ENCODE data around the gene EHD2. TPM values are rescaled to one million over a fixed set of nuclear protein-coding genes. Genes with fewer than 3 reads are reported as not detected.
A peak's percentile ranks its signal among the peaks of the same experiment; 100 is the strongest.
"Not testable (repeated sequence)": the region's sequence is repeated elsewhere in the genome, so short reads cannot be mapped to it uniquely, and the experiment has no call there.

EHD2 gene, protein sequence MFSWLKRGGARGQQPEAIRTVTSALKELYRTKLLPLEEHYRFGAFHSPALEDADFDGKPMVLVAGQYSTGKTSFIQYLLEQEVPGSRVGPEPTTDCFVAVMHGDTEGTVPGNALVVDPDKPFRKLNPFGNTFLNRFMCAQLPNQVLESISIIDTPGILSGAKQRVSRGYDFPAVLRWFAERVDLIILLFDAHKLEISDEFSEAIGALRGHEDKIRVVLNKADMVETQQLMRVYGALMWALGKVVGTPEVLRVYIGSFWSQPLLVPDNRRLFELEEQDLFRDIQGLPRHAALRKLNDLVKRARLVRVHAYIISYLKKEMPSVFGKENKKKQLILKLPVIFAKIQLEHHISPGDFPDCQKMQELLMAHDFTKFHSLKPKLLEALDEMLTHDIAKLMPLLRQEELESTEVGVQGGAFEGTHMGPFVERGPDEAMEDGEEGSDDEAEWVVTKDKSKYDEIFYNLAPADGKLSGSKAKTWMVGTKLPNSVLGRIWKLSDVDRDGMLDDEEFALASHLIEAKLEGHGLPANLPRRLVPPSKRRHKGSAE
- under 1 TPM; 0.26 to 0.66 (median 0.43) TPM for total RNA-seq

GRCh38 chr19:47713046-47714021 is at the start of gene EHD2:
EHD2 (plus strand) TSS chr19:47713422; CDS start chr19:47716613, 3,191 bp downstream.
- peak; percentile 32 for DNase-seq
- Mint-ChIP-seq H3K4me1 (ENCODE audit: low read depth) (peaks cover 2% of the 10 kb centered on the region), H3K36me3 (ENCODE audit: insufficient read depth) (no peaks in the 10 kb centered on the region), H3K9me3 (peaks cover 5% of the 10 kb centered on the region), H3K27me3 (ENCODE audit: low read depth) (peaks cover 43% of the 10 kb centered on the region), H3K4me3 (no peak within 1 kb of the TSS)
- peak; percentile 82 to 83 for ATAC-seq

DNA sequence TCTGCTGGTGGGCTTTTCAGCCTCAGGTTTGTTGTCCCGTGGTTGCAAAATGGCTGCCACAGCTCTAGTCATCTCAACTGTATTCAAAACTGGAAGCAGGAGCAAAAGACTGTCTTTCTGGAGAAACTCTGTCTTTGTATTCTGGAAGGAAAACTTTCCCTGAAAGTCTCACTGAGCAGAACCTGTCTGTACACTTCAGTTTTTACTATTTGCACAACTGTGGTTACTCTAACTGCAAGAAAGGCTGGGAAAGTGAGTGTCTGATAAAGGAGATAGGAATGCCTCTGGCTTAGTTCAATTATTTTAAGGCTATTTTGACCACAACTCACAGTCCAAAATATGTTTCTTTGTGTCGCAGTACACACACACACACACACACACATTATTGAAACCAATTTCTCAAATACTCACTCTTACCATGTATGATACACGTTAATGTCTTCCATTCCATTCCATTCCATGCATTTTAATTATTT is 49.7 kb upstream of the EHD2 start:
- H3K4me3 Mint-ChIP-seq = no peak overlapping the region
- no peaks in the 10 kb centered on the region for H3K27me3 Mint-ChIP-seq (ENCODE audit: low read depth)
- H3K36me3 Mint-ChIP-seq (ENCODE audit: insufficient read depth) = peaks cover 2% of the 10 kb centered on the region
- no peaks in the 10 kb centered on the region for H3K9me3 Mint-ChIP-seq
- H3K4me1 Mint-ChIP-seq (ENCODE audit: low read depth) = no peaks in the 10 kb centered on the region
- ATAC-seq = no peak
- DNase-seq = no peak

DNA sequence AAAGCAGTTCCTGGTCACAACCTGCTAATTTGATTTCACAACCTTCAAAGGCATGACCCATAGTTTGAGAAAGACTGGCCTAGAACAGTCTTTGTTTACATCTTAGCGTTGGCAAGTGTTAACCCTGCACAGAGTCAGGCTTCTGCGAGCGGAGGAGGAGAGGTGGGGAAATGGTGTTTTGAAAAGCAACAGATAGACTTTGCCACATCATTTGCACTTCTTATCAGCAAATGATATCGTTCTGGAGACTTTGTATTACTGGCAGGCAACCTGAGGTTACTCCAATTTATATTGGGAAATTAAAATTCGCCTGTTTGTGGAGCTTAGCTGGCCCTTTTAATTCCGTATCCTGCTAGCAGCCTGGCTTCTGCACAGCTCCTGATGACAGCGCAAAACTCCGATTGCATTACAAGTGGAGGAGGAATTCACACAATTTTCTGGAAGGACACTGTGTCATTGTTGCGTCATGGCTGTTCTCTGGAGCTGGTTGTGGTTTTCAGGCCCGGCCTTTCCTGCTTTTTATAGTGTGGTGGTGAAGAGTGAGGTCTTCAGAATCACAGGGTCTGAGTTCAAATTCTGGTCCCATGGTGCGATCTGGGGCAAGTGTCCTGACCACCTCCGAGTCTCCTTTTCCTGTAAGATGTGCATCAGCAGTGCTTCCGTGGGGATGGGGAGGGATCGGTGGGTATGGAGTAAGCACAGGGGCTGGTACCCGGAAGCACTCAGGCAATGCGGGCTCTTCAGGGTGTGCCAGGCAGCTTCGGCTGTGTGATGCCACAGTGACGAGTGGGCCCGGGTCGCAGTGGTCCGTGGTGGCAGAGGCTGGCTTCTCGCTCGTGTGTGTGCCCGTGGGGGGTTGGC is 49.1 kb upstream of the EHD2 start:
- Mint-ChIP-seq H3K36me3 (ENCODE audit: insufficient read depth) (peaks cover 2% of the 10 kb centered on the region), H3K27me3 (ENCODE audit: low read depth) (no peaks in the 10 kb centered on the region), H3K4me1 (ENCODE audit: low read depth) (no peaks in the 10 kb centered on the region), H3K9me3 (no peaks in the 10 kb centered on the region), H3K4me3 (no peak overlapping the region)
- DNase-seq = no peak
- ATAC-seq = no peak

DNA sequence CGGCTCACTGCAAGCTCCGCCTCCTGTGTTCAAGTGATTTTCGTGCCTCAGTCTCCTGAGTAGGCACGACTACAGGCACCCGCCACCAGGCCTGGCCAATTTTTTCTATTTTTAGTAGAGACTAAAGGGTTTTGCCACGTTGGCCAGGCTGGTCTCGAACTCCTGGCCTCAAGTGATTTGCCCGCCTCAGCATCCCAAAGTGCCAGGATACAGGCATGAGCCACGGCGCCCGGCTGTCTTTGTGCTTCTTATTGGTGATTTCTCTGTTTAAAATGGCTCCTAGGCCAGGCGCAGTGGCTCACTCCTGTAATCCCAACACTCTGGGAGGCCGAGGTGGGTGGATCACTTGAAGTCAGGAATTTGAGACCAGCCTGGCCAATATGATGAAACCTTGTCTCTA is 44.7 kb upstream of the EHD2 start:
- not testable (repeated sequence) for H3K9me3 Mint-ChIP-seq; H3K4me1 Mint-ChIP-seq (ENCODE audit: low read depth); H3K4me3 Mint-ChIP-seq; H3K36me3 Mint-ChIP-seq (ENCODE audit: insufficient read depth); ATAC-seq; H3K27me3 Mint-ChIP-seq (ENCODE audit: low read depth); DNase-seq

DNA sequence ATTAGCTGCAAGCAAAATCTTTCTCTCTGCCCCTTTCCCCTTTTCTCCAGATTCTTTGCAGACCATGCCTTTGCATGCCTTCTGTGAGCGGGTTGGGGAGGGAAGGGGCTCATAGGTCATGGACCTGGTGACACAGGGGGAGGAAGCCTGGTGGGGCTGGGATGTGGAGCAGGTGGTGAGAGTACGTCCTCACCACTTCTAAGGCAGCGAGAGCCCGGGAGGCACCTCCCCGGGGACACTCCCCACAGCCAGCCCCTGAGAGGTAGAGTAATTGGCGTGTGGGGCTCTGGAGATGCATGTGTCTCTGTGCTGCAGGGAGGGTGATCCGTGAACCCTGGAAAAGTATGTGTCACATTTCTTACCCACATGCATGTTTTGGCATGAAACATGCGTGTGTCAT is 42.5 kb upstream of the EHD2 start:
- no peaks in the 10 kb centered on the region for H3K9me3 Mint-ChIP-seq
- H3K4me3 Mint-ChIP-seq = no peak overlapping the region
- peaks cover 2% of the 10 kb centered on the region for H3K4me1 Mint-ChIP-seq (ENCODE audit: low read depth)
- peaks cover 16% of the 10 kb centered on the region for H3K36me3 Mint-ChIP-seq (ENCODE audit: insufficient read depth)
- no peak for DNase-seq
- ATAC-seq = no peak
- no peaks in the 10 kb centered on the region for H3K27me3 Mint-ChIP-seq (ENCODE audit: low read depth)

DNA sequence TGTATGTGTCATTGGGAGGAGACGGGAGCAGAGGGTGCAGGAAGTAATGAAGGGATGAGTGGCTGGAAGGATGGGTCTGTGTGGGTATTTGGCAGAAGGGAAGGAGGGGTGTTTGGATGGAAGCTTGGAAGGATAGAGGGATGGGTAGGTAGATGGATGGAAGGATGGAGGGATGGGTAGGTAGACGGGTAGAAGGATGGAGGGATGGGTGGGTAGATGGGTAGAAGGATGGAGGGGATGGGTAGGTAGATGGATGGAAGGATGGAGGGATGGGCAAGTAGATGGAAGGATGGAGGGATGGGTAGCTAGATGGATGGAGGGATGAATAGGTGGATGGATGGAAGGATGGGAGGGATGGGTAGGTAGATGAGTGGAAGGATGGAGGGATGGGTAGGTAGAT is 41.7 kb upstream of the EHD2 start:
- Mint-ChIP-seq H3K4me1 (ENCODE audit: low read depth) (peaks cover 2% of the 10 kb centered on the region), H3K36me3 (ENCODE audit: insufficient read depth) (peaks cover 17% of the 10 kb centered on the region), H3K27me3 (ENCODE audit: low read depth) (no peaks in the 10 kb centered on the region), H3K9me3 (no peaks in the 10 kb centered on the region), H3K4me3 (no peak overlapping the region)
- no peak for ATAC-seq
- no peak for DNase-seq

DNA sequence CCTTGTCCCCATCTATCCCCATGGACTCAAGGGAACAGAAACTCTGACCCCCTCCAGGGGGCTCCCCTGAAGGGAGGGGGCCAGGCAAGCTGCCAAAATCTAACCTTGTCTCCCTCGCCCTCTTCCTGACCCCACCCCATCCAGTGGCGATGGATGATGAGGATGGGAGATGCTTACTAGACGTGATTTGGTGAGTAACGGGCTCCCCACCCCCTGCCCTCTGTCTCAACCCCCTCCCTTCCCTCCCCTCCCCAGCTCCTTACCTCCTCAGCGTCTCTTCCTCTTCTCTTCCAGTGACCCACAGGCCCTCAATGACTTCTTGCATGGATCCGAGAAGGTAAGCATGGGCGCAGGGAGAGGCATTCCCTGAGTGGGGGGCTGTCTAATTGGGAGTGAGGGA is 39.8 kb upstream of the EHD2 start:
- DNase-seq = no peak
- Mint-ChIP-seq H3K27me3 (ENCODE audit: low read depth) (no peaks in the 10 kb centered on the region), H3K4me3 (no peak overlapping the region), H3K36me3 (ENCODE audit: insufficient read depth) (peaks cover 22% of the 10 kb centered on the region), H3K9me3 (no peaks in the 10 kb centered on the region), H3K4me1 (ENCODE audit: low read depth) (peaks cover 2% of the 10 kb centered on the region)
- ATAC-seq = no peak

DNA sequence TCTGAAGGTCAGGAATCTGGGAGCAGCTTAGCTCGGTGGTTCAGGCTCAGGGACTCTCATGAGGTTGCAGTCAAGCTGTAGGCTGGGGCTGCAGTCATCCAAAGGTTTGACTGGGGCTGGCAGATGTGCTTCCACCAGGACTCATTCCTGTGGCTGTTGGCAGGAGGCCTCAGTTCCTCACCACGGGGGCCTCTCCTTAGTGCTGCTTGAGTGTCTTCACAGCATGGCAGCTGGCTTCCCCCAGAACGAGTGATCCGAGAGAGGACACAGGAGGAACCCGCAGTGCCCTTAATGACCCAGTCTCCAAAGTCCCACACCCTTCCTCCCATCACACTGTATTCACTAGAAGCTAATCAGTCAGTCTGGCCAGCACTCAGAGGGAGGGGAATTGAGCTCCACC is 38.7 kb upstream of the EHD2 start:
- no peak overlapping the region for H3K4me3 Mint-ChIP-seq
- ATAC-seq (no peak), DNase-seq (no peak)
- H3K9me3 Mint-ChIP-seq = no peaks in the 10 kb centered on the region
- peaks cover 25% of the 10 kb centered on the region for H3K36me3 Mint-ChIP-seq (ENCODE audit: insufficient read depth)
- no peaks in the 10 kb centered on the region for H3K27me3 Mint-ChIP-seq (ENCODE audit: low read depth)
- H3K4me1 Mint-ChIP-seq (ENCODE audit: low read depth) = peaks cover 2% of the 10 kb centered on the region

DNA sequence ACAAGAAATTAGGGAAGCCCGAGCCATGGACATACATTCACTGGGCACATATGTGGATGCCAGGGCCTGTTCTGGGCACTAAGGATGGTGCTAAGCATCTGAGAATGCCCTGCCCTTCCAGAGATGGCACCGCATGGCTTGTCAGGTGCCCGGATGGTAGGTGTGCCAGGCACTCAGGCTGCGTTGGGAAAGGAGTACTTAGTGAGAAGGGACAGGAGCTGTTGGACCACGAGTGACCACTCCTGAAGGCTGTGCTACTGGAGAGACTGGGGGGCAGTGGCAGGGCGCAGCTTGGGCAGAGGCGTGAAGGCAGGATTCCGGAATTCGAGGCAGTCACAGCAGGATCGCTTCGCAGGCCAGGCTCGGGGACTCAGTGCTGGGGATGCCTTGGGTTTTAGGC is 38.0 kb upstream of the EHD2 start:
- ATAC-seq (no peak), DNase-seq (no peak)
- Mint-ChIP-seq H3K27me3 (ENCODE audit: low read depth) (no peaks in the 10 kb centered on the region), H3K4me1 (ENCODE audit: low read depth) (peaks cover 2% of the 10 kb centered on the region), H3K36me3 (ENCODE audit: insufficient read depth) (peaks cover 23% of the 10 kb centered on the region), H3K9me3 (no peaks in the 10 kb centered on the region), H3K4me3 (no peak overlapping the region)

GRCh38 chr19:47675859-47676258 is 37.4 kb upstream of the EHD2 start:
- Mint-ChIP-seq H3K4me3 (no peak overlapping the region), H3K36me3 (ENCODE audit: insufficient read depth) (peaks cover 20% of the 10 kb centered on the region), H3K4me1 (ENCODE audit: low read depth) (no peaks in the 10 kb centered on the region), H3K27me3 (ENCODE audit: low read depth) (no peaks in the 10 kb centered on the region), H3K9me3 (no peaks in the 10 kb centered on the region)
- ATAC-seq (no peak), DNase-seq (no peak)

GRCh38 chr19:47676811-47677210 is 36.4 kb upstream of the EHD2 start:
- H3K9me3 Mint-ChIP-seq = no peaks in the 10 kb centered on the region
- H3K27me3 Mint-ChIP-seq (ENCODE audit: low read depth) = no peaks in the 10 kb centered on the region
- no peaks in the 10 kb centered on the region for H3K4me1 Mint-ChIP-seq (ENCODE audit: low read depth)
- no peak for DNase-seq
- H3K4me3 Mint-ChIP-seq = no peak overlapping the region
- ATAC-seq = no peak
- H3K36me3 Mint-ChIP-seq (ENCODE audit: insufficient read depth) = peaks cover 20% of the 10 kb centered on the region

- DNase-seq (no peak), ATAC-seq (no peak)
- Mint-ChIP-seq H3K9me3 (no peaks in the 10 kb centered on the region), H3K4me1 (ENCODE audit: low read depth) (no peaks in the 10 kb centered on the region), H3K27me3 (ENCODE audit: low read depth) (no peaks in the 10 kb centered on the region), H3K4me3 (no peak overlapping the region), H3K36me3 (ENCODE audit: insufficient read depth) (peaks cover 19% of the 10 kb centered on the region)
Measured at GRCh38 chr19:47679251-47679900, 33.8 kb upstream of the EHD2 start.

All from activated T-cell treated with anti-CD3 and anti-CD28 coated beads, Interleukin-2, amount 50 U/mL, for 4 hours (primary cell).